PC-3 (cell line): ENCODE data around the gene POLL. TPM values are rescaled to one million over a fixed set of nuclear protein-coding genes. Genes with fewer than 3 reads are reported as not detected.

ENCODE experiments used
- ATAC-seq: fragments of 200-7000 bp; cut with Tn5 transposase; 2 replicates; pipeline ENCODE4 v1.9.1; 2020; ENCODE audit warnings: mild to moderate bottlenecking, moderate library complexity
- BruUV-seq: library from RNA; stranded (reverse); fragments of 400-500 nt; replicated peaks from 2 replicates; lab custom pipeline; 2021; lab: Mats Ljungman, UMichigan
- CTCF ChIA-PET: fragments of 300-600 bp; sonication (Branson Sonifier 250); formaldehyde crosslinking; loops from one replicate; lab custom pipeline; 2022; ENCODE audit warnings: antibody characterized with exemption; lab: Charles Lee
- POLR2A ChIA-PET: fragments of 300-600 bp; sonication (Branson Sonifier 250); formaldehyde crosslinking; loops from one replicate; lab custom pipeline; 2022; ENCODE audit warnings: antibody characterized with exemption; ENCODE audit not compliant: unreplicated experiment; lab: Charles Lee
- DNase-seq: peaks from one replicate; pipeline ENCODE4 v3.0.0-alpha.2; 2015
- H2AFZ ChIP-seq: fragments of 300-600 bp; sonication (generic); 2 replicates; pipeline ENCODE4 v1.6.0; 2016; ENCODE audit warnings: antibody characterized with exemption, low read length
- H3F3A ChIP-seq: fragments of 300-600 bp; sonication (generic); one replicate; pipeline ENCODE4 v1.6.0; 2017; ENCODE audit warnings: antibody characterized with exemption, low read length, control low read depth, mild to moderate bottlenecking; ENCODE audit not compliant: unreplicated experiment
- H3K27ac ChIP-seq: fragments of 300-600 bp; sonication (generic); 2 replicates; pipeline ENCODE4 v1.5.1; 2016; ENCODE audit warnings: mild to moderate bottlenecking, low read length
- H3K27me3 ChIP-seq: fragments of 300-600 bp; sonication (generic); 2 replicates; pipeline ENCODE4 v1.6.1; 2016; ENCODE audit warnings: low read length, mixed read lengths
- H3K36me3 ChIP-seq: fragments of 300-600 bp; sonication (generic); 2 replicates; pipeline ENCODE4 v1.6.1; 2016; ENCODE audit warnings: low read depth, mixed run types, low read length, mixed read lengths
- H3K4me1 ChIP-seq: fragments of 300-600 bp; sonication (generic); 2 replicates; pipeline ENCODE4 v1.5.1; 2016; ENCODE audit warnings: low read length; ENCODE audit not compliant: insufficient read depth
- H3K4me2 ChIP-seq: fragments of 300-600 bp; sonication (generic); 2 replicates; pipeline ENCODE4 v1.6.0; 2016; ENCODE audit warnings: low read length
- H3K4me3 ChIP-seq: fragments of 300-600 bp; sonication (generic); 2 replicates; pipeline ENCODE4 v1.5.1; 2016; ENCODE audit warnings: mild to moderate bottlenecking, low read length, mixed read lengths
- H3K79me2 ChIP-seq: fragments of 300-600 bp; sonication (generic); 2 replicates; pipeline ENCODE4 v1.6.1; 2017; ENCODE audit warnings: low read length, mixed read lengths
- H3K9ac ChIP-seq: fragments of 300-600 bp; sonication (generic); 2 replicates; pipeline ENCODE4 v1.6.0; 2016; ENCODE audit warnings: mild to moderate bottlenecking, low read length
- H3K9me2 ChIP-seq: fragments of 300-600 bp; sonication (generic); replicated peaks from 2 replicates; pipeline ENCODE4 v1.6.1; 2016; ENCODE audit warnings: mixed run types, low read length, mixed read lengths
- H3K9me3 ChIP-seq: fragments of 300-600 bp; sonication (generic); 2 replicates; pipeline ENCODE4 v1.6.1; 2016; ENCODE audit warnings: low read length, mixed read lengths
- H4K20me1 ChIP-seq: fragments of 300-600 bp; sonication (generic); 2 replicates; pipeline ENCODE4 v1.6.1; 2016; ENCODE audit warnings: low read length, mixed read lengths
- EZH2 ChIP-seq: fragments of 300-600 bp; sonication (generic); IDR thresholded peaks from one replicate; pipeline ENCODE4 v1.6.1; 2017; ENCODE audit warnings: antibody characterized with exemption, mild to moderate bottlenecking, low read length; ENCODE audit not compliant: unreplicated experiment
- EZH2phosphoT487 ChIP-seq: fragments of 300-600 bp; sonication (generic); IDR thresholded peaks from 2 replicates; pipeline ENCODE4 v1.6.1; 2018; ENCODE audit warnings: mild to moderate bottlenecking, antibody characterized with exemption, low read length, borderline replicate concordance
- intact Hi-C: fragments of 100-400 bp; cut with micrococcal nuclease; formaldehyde crosslinking; loops from 2 replicates; pipeline ENCODE4 v1.9.0; 2023
- total RNA-seq: library from RNA; depleted of rRNA; stranded (reverse); fragments of >200 nt; gene quantifications from 2 replicates; pipeline ENCODE4 v1.2.3, GENCODE V29; 2014
- TF ChIP-seq, protein P1 (sequence below): fragments of 300-600 bp; sonication (generic); conservative IDR thresholded peaks from 2 replicates; pipeline ENCODE4 v1.5.1; 2017; ENCODE audit warnings: antibody characterized with exemption, low read depth, mild to moderate bottlenecking, low read length

Gene POLL
- total RNA-seq, 1 experiment from 2014 or later, result 10.9 TPM

DNA sequence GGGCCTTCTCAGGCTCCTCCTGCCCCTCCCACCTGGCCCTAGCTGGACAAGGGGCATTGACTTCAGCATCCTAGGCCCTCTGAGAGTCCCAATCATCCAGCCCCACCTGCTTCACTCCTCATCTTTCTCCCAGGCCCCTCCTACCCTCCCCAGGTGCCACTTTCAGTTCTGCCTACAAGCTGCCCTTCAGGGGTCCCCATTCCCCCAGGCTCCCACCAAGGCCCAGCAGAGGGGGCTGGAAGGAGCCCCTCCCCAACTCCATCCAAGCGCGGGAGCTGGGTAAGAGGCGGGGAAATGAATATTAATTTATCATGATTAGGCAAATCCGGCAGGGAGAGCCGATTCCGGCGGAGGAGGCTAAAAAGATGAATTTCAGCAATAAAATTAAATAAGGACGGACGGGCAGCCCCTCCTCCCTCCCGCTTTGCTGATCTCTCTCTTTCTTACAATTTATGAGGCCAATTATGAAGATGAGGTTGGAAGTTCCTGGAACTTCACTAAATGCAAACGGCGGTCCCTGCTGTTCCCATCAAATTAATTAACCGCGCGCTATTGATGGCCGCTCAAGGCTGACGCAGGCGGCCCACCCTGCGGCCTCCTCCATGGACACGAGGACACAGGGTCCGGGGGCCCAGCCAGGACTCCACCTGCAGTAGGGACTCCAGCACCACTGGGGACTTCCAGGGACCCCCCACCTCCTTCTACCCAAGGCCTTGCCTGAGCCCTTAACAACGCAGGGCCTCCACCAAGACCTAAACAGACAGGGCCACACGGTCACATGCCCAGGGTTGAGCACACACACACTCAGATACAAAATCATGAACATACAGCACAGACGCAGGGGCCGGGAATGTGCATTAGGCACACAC lies 13.9 kb downstream of the POLL start:
- CTCF ChIA-PET, result no interaction called here
- POLR2A ChIA-PET, result no interaction called here
- TF ChIP-seq, protein P1, sequence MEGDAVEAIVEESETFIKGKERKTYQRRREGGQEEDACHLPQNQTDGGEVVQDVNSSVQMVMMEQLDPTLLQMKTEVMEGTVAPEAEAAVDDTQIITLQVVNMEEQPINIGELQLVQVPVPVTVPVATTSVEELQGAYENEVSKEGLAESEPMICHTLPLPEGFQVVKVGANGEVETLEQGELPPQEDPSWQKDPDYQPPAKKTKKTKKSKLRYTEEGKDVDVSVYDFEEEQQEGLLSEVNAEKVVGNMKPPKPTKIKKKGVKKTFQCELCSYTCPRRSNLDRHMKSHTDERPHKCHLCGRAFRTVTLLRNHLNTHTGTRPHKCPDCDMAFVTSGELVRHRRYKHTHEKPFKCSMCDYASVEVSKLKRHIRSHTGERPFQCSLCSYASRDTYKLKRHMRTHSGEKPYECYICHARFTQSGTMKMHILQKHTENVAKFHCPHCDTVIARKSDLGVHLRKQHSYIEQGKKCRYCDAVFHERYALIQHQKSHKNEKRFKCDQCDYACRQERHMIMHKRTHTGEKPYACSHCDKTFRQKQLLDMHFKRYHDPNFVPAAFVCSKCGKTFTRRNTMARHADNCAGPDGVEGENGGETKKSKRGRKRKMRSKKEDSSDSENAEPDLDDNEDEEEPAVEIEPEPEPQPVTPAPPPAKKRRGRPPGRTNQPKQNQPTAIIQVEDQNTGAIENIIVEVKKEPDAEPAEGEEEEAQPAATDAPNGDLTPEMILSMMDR, result no peak
- TF ChIP-seq EZH2phosphoT487, result no peak
- TF ChIP-seq EZH2, result no peak
- Histone ChIP-seq H2AFZ (no peak overlapping the region), H3K4me2 (no peak overlapping the region), H3K79me2 (no peaks in the 10 kb centered on the region), H4K20me1 (no peaks in the 10 kb centered on the region), H3F3A (no peaks in the 10 kb centered on the region), H3K9ac (no peak overlapping the region), H3K4me3 (no peak overlapping the region), H3K36me3 (no peaks in the 10 kb centered on the region), H3K4me1 (peaks cover 11% of the 10 kb centered on the region; the same call in 1 of the 2 replicates), H3K9me2 (no peaks in the 10 kb centered on the region), H3K9me3 (no peaks in the 10 kb centered on the region), H3K27ac (no peak overlapping the region), H3K27me3 (no peaks in the 10 kb centered on the region)
- DNase-seq (no peak), ATAC-seq (no peak)
- BruUV-seq, result no TSS peak
- intact Hi-C loops, result no loop called here

DNA sequence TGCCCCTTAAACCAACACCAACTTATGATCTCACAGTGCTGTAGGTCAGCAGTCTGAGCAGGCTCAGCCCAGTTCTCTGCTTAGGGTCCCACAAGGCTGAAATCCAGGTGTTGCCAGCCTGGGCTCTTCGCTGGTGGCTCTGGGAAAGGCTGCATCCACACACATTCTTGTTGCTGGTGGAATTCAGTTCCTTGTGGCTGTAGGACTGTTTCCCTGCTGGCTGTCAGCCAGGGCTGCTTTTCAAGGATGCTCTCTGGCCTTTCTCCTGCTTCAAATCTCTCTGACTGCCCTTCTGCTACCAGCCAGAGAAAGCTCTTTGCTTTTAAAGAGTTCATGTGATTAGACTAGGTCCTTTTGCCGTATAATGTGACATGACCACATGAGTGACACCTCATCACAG lies 15.3 kb downstream of the POLL start:
- Histone ChIP-seq H3K27me3 (no peaks in the 10 kb centered on the region), H3K9ac (no peak overlapping the region), H3K79me2 (no peaks in the 10 kb centered on the region), H4K20me1 (no peaks in the 10 kb centered on the region), H3K4me2 (no peak overlapping the region), H3F3A (no peaks in the 10 kb centered on the region), H3K4me1 (peaks cover 11% of the 10 kb centered on the region; the same call in 1 of the 2 replicates), H3K27ac (no peak overlapping the region), H2AFZ (no peak overlapping the region), H3K36me3 (no peaks in the 10 kb centered on the region), H3K9me2 (no peaks in the 10 kb centered on the region), H3K9me3 (no peaks in the 10 kb centered on the region), H3K4me3 (no peak overlapping the region)
- ATAC-seq, result no peak
- TF ChIP-seq EZH2phosphoT487 (no peak), EZH2 (no peak)
- TF ChIP-seq, protein P1, result no peak
- POLR2A ChIA-PET, result no interaction called here
- CTCF ChIA-PET, result no interaction called here
- intact Hi-C loops, result no loop called here
- no peak for DNase-seq
- BruUV-seq, result no TSS peak

- Histone ChIP-seq H3K9ac (no peak overlapping the region), H3K79me2 (no peaks in the 10 kb centered on the region), H2AFZ (no peak overlapping the region), H3K4me3 (no peak overlapping the region), H3K9me2 (no peaks in the 10 kb centered on the region), H3K9me3 (no peaks in the 10 kb centered on the region), H3K36me3 (no peaks in the 10 kb centered on the region), H3K4me2 (no peak overlapping the region), H3K27me3 (no peaks in the 10 kb centered on the region), H4K20me1 (no peaks in the 10 kb centered on the region), H3F3A (no peaks in the 10 kb centered on the region), H3K27ac (no peak overlapping the region), H3K4me1 (peaks cover 11% of the 10 kb centered on the region; the same call in 1 of the 2 replicates)
- POLR2A ChIA-PET, result no interaction called here
- no peak for DNase-seq
- intact Hi-C loops, result no loop called here
- ATAC-seq, result no peak
- CTCF ChIA-PET, result no interaction called here
- TF ChIP-seq EZH2phosphoT487, result no peak
- no peak for TF ChIP-seq EZH2
- TF ChIP-seq, protein P1, result no peak
- no TSS peak for BruUV-seq
These were observed 15.9 kb downstream of the POLL start for GRCh38 chr10:101572126-101572525.
